GM21381 (cell line): ENCODE data around the gene CC2D1A.

Experiments used
- ATAC-seq: cut with Tn5 transposase; IDR thresholded peaks from one replicate; pipeline ENCODE4 v1.9.1; 2021; ENCODE audit warnings: mild to moderate bottlenecking, moderate library complexity; ENCODE audit not compliant: unreplicated experiment

CC2D1A gene

GRCh38 chr19:13978351-13979243 is 72.6 kb downstream of the CC2D1A start:
- no peak for ATAC-seq

- ATAC-seq: no peak
These were observed 73.2 kb downstream of the CC2D1A start for GRCh38 chr19:13979244-13979615.

GRCh38 chr19:13979686-13980085 is 73.7 kb downstream of the CC2D1A start:
- ATAC-seq: no peak

GRCh38 chr19:13980340-13980739 is 74.3 kb downstream of the CC2D1A start:
- ATAC-seq: no peak
